ENCODE data around the gene RADX.
"Not testable (repeated sequence)": the region's sequence is repeated elsewhere in the genome, so short reads cannot be mapped to it uniquely, and the experiment has no call there.

Gene RADX, protein sequence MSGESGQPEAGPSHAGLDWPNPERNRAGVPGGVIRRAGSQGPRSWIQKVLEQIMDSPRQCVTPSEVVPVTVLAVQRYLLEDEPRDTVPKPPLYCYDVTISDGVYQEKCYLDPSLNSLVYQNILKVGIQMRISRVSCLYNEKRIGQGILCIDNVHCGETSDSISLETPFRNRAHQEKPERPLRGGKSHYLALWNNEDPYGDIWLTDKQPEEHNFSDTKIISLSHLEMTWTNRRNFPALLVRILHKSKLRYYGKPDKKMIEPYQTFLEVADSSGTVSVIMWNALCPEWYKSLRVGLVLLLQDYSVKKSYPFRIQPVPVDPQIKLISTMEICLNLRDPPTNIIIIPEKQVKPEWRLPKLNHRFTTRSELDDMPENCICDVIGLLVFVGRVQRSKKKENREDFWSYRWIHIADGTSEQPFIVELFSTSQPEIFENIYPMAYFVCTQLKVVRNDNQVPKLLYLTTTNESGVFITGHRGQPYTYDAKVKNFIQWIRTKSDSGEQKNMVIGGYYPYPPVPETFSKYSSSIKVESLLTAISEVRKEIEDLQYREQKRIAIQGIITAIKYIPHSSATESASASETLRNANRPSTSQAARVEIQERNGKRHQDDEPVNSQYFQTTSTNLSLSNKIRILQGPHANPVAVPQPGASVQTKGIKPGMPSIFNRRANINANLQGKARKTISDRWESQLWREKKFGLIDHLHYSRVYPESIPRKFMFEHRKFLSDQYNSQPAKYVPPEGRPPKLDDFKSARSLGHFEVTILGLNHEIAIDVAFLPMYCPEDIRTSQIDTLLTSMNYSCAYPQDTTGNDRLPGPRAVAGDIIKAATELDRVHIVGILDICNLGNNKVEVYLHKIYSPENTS

DNA sequence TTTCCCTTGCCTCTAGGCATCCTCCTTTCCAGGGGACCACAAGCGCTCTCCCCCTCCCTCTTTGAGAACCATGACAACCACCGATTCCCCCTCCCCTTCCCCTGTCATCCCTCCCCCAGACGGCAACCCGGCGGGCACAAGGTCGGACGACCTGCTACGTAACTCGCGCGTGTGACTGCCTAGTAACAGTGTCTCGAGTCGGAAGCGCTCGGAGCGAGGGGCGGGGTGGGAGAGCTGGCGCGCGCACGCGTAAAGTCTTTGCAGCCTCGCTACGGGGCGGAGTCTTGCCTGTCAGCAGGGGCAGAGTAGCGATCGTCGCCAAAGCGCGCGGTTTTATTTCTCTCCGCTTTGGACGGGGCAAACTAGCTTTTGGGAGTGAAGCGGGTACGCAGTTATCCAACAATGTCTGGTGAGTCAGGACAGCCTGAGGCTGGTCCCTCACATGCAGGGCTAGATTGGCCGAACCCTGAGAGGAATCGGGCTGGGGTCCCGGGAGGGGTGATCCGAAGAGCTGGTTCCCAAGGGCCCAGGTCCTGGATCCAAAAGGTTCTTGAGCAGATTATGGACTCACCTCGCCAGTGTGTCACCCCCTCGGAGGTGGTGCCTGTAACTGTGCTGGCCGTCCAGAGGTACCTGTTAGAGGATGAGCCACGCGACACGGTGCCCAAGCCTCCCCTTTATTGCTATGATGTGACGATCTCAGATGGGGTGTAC is at the start of gene RADX:
Gene RADX, plus strand, starts transcription at position 300 of the 714 bp plus-strand sequence. Its CDS starts 103 bp downstream, at position 403.
- DNase-seq: peak; percentile 7

DNA sequence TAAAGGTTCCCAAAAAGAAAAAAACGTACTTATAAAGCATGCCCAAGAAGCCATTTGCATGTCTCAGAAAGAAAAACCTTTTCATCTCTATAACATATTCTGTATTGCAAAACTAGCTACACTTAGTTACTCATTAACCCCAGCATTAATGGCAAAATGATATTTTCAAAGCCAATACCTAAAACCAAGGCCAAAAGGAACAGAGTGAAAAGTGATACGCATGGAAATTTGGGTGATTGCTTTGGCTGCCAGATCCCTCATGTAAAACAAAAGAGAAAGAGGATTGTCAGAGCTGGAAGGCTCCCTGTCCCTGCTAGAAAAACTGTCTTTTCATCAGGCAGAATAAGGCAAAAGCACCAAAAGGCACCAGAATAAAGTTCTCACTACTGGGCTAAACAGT is 46.8 kb upstream of the RADX start:
- DNase-seq: no peak

GRCh38 chrX:106566362-106566761 is 45.4 kb upstream of the RADX start:
- DNase-seq: no peak

- DNase-seq: no peak
Measured at GRCh38 chrX:106581856-106582255, 29.9 kb upstream of the RADX start.

- DNase-seq: no peak
Measured at GRCh38 chrX:106585478-106585877, 26.3 kb upstream of the RADX start.

GRCh38 chrX:106588801-106589200 is 23.0 kb upstream of the RADX start:
- DNase-seq: no peak

DNA sequence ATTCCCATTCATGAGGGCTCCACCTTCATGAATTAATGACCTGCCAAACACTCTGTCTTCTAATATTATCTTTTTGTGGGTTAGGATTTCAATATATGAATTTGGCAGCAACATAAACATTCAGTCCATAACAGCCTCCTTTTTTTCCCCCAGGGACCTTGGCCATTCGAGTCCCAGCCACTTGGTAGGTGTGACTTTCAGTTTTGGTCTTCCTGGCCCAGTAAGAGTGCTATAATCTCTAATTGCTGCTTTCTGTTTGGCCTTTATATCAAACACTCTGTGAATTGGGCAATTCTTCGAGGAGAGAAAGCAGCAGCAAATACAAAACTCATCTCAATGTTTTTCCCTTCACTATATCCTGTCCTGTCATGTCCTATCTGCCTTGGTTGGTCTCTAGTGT is 12.4 kb upstream of the RADX start:
- no peak for DNase-seq

DNA sequence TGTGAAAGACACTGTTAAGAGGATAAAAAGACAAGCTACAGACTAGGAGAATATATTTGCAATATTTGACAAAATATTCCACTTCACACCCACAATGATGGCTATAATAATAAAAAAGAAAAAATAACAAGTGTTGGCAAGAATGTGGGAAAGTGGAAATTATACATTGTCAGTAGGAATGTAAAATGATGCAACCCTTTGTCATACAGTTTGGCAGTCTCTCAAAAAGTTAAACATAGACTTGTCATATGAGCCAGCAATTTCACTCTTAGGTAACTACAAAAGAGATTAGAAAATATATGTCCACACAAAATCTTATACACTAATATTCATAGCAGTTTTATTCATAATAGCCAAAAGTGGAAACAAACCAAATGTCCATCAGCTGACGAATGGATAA is 5.2 kb upstream of the RADX start:
- no peak for DNase-seq

DNA sequence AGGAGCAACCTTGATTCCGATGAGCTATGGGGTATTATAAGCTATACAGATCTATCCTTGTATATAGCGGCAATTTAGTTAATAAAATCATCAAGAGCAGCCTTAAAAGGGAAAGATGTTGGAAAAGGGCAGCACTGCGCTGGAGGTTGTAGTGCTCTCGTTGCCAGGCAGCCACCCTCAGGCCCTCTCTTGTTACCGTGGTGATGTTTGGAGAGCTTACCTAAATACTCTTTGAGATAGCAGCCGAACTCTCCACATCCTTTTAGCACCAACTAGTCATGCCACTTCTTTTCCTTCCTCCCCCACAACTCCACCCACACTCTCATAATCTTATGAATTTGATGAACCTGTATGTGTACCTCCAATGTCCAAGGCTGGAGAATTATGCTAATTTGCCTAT is 3.8 kb upstream of the RADX start:
- DNase-seq: no peak

DNA sequence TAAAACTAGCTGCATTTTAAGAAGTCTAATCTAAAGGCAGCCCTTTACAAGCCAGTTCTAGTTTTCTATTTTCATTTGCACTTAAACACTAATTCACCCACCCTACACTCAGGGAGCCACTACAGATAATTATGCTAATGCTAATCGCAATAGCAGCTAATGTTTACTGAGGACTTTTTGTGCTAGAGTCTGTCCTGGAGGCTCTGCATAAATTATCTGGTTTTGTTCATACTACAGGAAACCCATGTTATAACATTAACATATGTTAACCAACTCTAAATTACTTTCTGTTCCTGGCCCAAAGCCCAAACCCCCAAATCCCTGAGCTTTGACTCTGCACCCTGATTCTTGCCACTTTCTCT is 480 bp upstream of the RADX start:
- no peak for DNase-seq

DNA sequence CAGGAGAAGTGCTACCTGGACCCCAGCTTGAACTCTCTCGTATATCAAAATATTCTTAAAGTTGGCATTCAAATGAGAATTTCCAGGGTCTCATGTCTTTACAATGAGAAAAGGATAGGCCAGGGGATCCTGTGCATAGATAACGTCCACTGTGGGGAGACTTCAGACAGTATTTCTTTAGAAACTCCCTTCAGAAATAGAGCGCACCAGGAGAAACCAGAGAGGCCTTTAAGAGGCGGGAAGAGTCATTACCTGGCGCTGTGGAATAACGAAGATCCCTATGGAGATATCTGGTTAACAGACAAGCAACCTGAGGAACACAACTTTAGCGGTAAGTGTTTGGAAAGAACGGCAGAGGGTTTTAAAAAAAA is 600 bp downstream of the RADX start:
- DNase-seq: no peak

DNA sequence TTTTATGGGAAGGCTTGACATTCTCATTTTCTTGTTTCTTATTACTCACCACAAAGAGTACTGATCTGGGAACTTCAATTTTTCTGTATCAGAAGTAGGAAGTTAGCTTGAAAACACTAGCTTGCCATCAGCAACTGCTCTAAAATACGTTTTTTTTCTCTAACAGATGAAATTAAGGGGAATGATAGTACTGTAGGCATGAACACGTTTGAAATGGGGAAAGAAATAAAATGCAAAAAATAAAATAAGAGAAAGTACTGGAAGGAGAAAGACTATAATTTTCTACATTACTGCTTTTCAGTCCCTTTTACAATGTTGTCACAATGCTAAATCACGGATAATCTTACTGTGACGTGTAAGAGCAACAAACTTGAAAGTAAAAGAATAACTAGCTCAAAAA is 1.5 kb downstream of the RADX start:
- no peak for DNase-seq

- DNase-seq: no peak
Measured at GRCh38 chrX:106615041-106615440, 3.3 kb downstream of the RADX start.

DNA sequence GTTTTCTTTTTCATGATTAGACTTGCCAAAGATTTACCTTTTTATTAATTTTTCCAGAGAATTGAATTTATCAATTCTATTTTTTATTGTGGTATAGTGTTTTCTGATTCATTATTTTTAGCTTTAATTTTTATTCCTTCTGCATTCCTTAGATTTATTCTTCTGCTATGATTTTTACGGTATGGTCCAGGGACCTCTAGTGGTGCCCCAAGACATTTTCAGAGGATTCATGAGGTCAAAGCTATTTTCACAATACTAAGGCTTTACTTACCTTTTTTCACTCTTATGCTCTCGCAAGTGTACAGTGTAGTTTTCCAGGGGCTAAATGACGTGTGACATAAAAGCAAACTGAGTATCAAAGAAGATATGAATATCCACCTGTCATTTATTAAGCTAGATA is 8.0 kb downstream of the RADX start:
- no peak for DNase-seq

- no peak for DNase-seq
Measured at GRCh38 chrX:106621836-106622235, 10.1 kb downstream of the RADX start.

- no peak for DNase-seq
Measured at GRCh38 chrX:106626789-106627188, 15.0 kb downstream of the RADX start.

DNA sequence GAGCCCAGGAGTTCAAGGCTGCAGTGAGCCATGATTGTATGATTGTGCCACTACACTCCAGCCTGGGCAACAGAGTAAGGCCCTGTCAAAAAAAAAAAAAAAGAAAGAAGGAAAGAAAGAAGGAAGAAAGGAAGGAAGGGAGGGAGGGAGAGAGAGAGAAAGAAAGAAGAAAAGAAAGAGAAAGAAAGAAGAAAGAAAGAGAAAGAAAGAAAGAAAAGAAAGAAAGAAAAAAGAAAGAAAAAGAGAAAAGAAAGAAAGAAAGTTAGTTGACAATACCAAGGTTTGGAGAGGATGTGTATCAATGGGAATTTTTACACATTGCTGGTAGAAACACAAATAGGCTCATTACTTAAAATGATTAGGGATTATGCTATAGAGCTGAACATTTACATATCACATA is 19.8 kb downstream of the RADX start:
- no peak for DNase-seq

GRCh38 chrX:106649523-106650428 is 38.0 kb downstream of the RADX start:
- DNase-seq: no peak

GRCh38 chrX:106653625-106654024 is 41.8 kb downstream of the RADX start:
- not testable (repeated sequence) for DNase-seq

- no peak for DNase-seq
Measured at GRCh38 chrX:106670631-106671030, 58.9 kb downstream of the RADX start.

DNA sequence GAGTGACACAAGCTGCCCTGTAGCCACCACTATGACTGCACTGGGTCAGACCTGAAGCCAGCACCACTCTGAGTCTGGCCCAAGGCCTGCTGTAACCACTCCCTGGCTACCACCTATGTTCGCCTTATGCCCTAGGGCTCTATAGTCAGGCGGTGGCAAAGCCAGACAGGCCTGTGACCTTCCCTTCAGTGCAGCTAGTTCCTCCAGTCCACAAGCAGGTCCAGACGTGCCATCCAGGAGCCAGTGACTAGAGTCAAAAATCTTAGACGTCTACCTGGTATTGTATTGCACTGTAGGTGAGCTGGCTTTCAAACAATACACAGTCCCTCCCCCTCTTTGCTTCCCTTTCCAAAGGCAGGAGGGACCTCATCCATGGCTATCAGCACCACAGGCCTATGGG is 60.7 kb downstream of the RADX start:
- DNase-seq: no peak

DNA sequence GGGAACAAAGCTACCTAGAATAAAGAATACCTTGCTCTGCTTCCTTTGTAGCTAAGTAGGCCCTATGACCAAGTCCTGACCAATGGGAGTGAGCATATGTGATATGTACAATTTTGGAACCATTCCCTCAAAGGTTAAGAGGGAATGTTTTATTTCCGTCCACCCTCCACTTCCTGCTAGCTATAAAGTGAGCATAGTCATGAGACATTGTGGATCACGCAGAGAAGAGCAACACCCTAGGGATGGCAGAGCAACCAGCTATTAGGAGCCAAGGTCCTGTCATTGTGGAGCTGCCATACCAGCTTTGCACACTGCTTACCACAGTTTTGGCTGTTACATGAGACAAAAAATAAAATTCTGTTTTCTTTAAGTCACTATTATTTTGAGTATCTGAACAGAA is 68.9 kb downstream of the RADX start:
- DNase-seq: no peak

DNA sequence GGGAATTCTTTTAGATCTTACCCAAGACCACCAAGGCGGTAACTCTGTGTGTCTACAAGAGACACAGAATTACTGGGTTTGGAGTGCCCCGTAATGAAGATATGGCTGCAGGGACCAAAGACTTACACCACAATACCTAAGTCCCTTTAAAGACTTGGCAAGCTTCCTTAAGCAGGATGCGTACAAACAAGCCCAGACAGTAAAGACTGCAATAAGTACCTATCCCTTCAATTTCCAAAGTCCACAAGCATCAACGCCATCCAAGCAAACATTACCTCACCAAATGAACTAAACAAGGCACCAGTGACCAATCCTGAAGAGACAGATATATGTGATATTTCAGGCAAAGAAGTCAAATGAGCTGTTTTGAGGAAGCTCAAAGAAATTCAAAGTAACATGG is 72.4 kb downstream of the RADX start:
- no peak for DNase-seq
